HTR-8/SVneo (cell line): ENCODE results near the gene B3GNT3.
A peak's percentile ranks its signal among the peaks of the same experiment; 100 is the strongest.
"Not testable (repeated sequence)": the region's sequence is repeated elsewhere in the genome, so short reads cannot be mapped to it uniquely, and the experiment has no call there.

Experiments used
- DNase-seq: peaks from one replicate; pipeline ENCODE4 v3.0.0; 2011; ENCODE audit warnings: low spot score, mixed read lengths; ENCODE audit not compliant: insufficient read length
- FAIRE-seq: peaks from 2 replicates; lab custom pipeline; 2011; peaks lifted over from hg19 to GRCh38; lab: Jason Lieb, UNC

B3GNT3 gene

GRCh38 chr19:17765069-17765618 is 29.8 kb upstream of the B3GNT3 start:
- DNase-seq: no peak
- no peak for FAIRE-seq

GRCh38 chr19:17766543-17767131 is 28.3 kb upstream of the B3GNT3 start:
- DNase-seq (peak; percentile 93), FAIRE-seq (peak; percentile 91)

- no peak for FAIRE-seq
These were observed 27.4 kb upstream of the B3GNT3 start for GRCh38 chr19:17767559-17767958.

GRCh38 chr19:17770613-17771012 is 24.3 kb upstream of the B3GNT3 start:
- FAIRE-seq (no peak), DNase-seq (no peak)

More at GRCh38 chr19:17767559-17767958, 27.4 kb upstream of the B3GNT3 start:
- DNase-seq: no peak

GRCh38 chr19:17772172-17772571 is 22.8 kb upstream of the B3GNT3 start:
- DNase-seq (no peak), FAIRE-seq (no peak)

- DNase-seq (peak; percentile 62), FAIRE-seq (peak; percentile 46)
These were observed 19.6 kb upstream of the B3GNT3 start for GRCh38 chr19:17775245-17775927.

GRCh38 chr19:17775991-17776803 is 18.7 kb upstream of the B3GNT3 start:
- no peak for FAIRE-seq
- no peak for DNase-seq

- FAIRE-seq, DNase-seq: not testable (repeated sequence)
These were observed 17.1 kb upstream of the B3GNT3 start for GRCh38 chr19:17777840-17778239.

GRCh38 chr19:17778251-17778967 is 16.5 kb upstream of the B3GNT3 start:
- DNase-seq: no peak
- FAIRE-seq: no peak

- DNase-seq: no peak
These were observed 15.7 kb upstream of the B3GNT3 start for GRCh38 chr19:17778968-17779929.

GRCh38 chr19:17780781-17781180 is 14.2 kb upstream of the B3GNT3 start:
- no peak for DNase-seq
- FAIRE-seq: no peak

More at GRCh38 chr19:17778968-17779929, 15.7 kb upstream of the B3GNT3 start:
- FAIRE-seq: no peak

GRCh38 chr19:17783721-17784120 is 11.2 kb upstream of the B3GNT3 start:
- FAIRE-seq, DNase-seq: not testable (repeated sequence)

- peak; percentile 77 for DNase-seq
- FAIRE-seq: peak; percentile 87
These were observed 10.5 kb upstream of the B3GNT3 start for GRCh38 chr19:17784201-17785008.

GRCh38 chr19:17787274-17787913 is 7.5 kb upstream of the B3GNT3 start:
- FAIRE-seq: no peak
- no peak for DNase-seq

GRCh38 chr19:17788632-17789031 is 6.3 kb upstream of the B3GNT3 start:
- FAIRE-seq: no peak

GRCh38 chr19:17790059-17790780 is 4.7 kb upstream of the B3GNT3 start:
- DNase-seq (no peak), FAIRE-seq (no peak)

More at GRCh38 chr19:17788632-17789031, 6.3 kb upstream of the B3GNT3 start:
- DNase-seq: no peak

- DNase-seq (no peak), FAIRE-seq (no peak)
These were observed 567 bp upstream of the B3GNT3 start for GRCh38 chr19:17794412-17794730.
